Measurements from ENCODE around the gene PPFIA2.
"Not testable (repeated sequence)": the region's sequence is repeated elsewhere in the genome, so short reads cannot be mapped to it uniquely, and the experiment has no call there.

Gene PPFIA2

GRCh38 chr12:81249976-81250375 lies 509.2 kb downstream of the PPFIA2 start:
- H3K36me3 Mint-ChIP-seq, result no peaks in the 10 kb centered on the region
- CTCF ChIA-PET, result no interaction called here
- H3K9me3 Mint-ChIP-seq, result peaks cover 7% of the 10 kb centered on the region

GRCh38 chr12:81245907-81246570 lies 513.1 kb downstream of the PPFIA2 start:
- no peak for DNase-seq
- Mint-ChIP-seq H3K36me3 (no peaks in the 10 kb centered on the region), H3K27ac (no peak overlapping the region), H3K9me3 (peaks cover 7% of the 10 kb centered on the region), H3K4me1 (no peaks in the 10 kb centered on the region), H3K4me3 (no peak overlapping the region), H3K27me3 (no peaks in the 10 kb centered on the region)
- CTCF ChIA-PET, result no interaction called here

More at GRCh38 chr12:81249976-81250375, 509.2 kb downstream of the PPFIA2 start:
- no peak for DNase-seq
- H3K4me1 Mint-ChIP-seq, result no peaks in the 10 kb centered on the region
- H3K4me3 Mint-ChIP-seq, result no peak overlapping the region
- H3K27ac Mint-ChIP-seq, result no peak overlapping the region
- no peaks in the 10 kb centered on the region for H3K27me3 Mint-ChIP-seq

GRCh38 chr12:81245458-81245857 lies 513.7 kb downstream of the PPFIA2 start:
- H3K4me3 Mint-ChIP-seq, result no peak overlapping the region
- no peak for DNase-seq
- CTCF ChIA-PET, result no interaction called here
- no peaks in the 10 kb centered on the region for H3K27me3 Mint-ChIP-seq
- H3K27ac Mint-ChIP-seq, result no peak overlapping the region
- no peaks in the 10 kb centered on the region for H3K36me3 Mint-ChIP-seq
- H3K4me1 Mint-ChIP-seq, result no peaks in the 10 kb centered on the region
- H3K9me3 Mint-ChIP-seq, result peaks cover 7% of the 10 kb centered on the region

- no peaks in the 10 kb centered on the region for H3K36me3 Mint-ChIP-seq
- H3K4me3 Mint-ChIP-seq, result no peak overlapping the region
- H3K27ac Mint-ChIP-seq, result no peak overlapping the region
- no peaks in the 10 kb centered on the region for H3K4me1 Mint-ChIP-seq
- no peaks in the 10 kb centered on the region for H3K27me3 Mint-ChIP-seq
- CTCF ChIA-PET, result no interaction called here
- no peaks in the 10 kb centered on the region for H3K9me3 Mint-ChIP-seq
- DNase-seq, result no peak
These were observed 527.4 kb downstream of the PPFIA2 start for GRCh38 chr12:81231574-81232368.

- Mint-ChIP-seq H3K27ac (no peak overlapping the region), H3K36me3 (no peaks in the 10 kb centered on the region), H3K9me3 (no peaks in the 10 kb centered on the region), H3K27me3 (no peaks in the 10 kb centered on the region), H3K4me3 (no peak overlapping the region), H3K4me1 (no peaks in the 10 kb centered on the region)
- no peak for DNase-seq
- CTCF ChIA-PET, result no interaction called here
These were observed 529.4 kb downstream of the PPFIA2 start for GRCh38 chr12:81229759-81230158.

- DNase-seq, result no peak
- Mint-ChIP-seq H3K27ac (no peak overlapping the region), H3K36me3 (no peaks in the 10 kb centered on the region), H3K27me3 (no peaks in the 10 kb centered on the region), H3K4me3 (no peak overlapping the region), H3K4me1 (no peaks in the 10 kb centered on the region), H3K9me3 (no peaks in the 10 kb centered on the region)
- CTCF ChIA-PET, result no interaction called here
These were observed 534.5 kb downstream of the PPFIA2 start for GRCh38 chr12:81224626-81225025.

- Mint-ChIP-seq H3K4me3 (no peak overlapping the region), H3K9me3 (no peaks in the 10 kb centered on the region), H3K4me1 (no peaks in the 10 kb centered on the region), H3K36me3 (no peaks in the 10 kb centered on the region), H3K27me3 (no peaks in the 10 kb centered on the region), H3K27ac (no peak overlapping the region)
- CTCF ChIA-PET, result no interaction called here
- DNase-seq, result no peak
These were observed 536.1 kb downstream of the PPFIA2 start for GRCh38 chr12:81222846-81223592.

- no peaks in the 10 kb centered on the region for H3K4me1 Mint-ChIP-seq
- no peak overlapping the region for H3K4me3 Mint-ChIP-seq
- no peaks in the 10 kb centered on the region for H3K9me3 Mint-ChIP-seq
- H3K27me3 Mint-ChIP-seq, result no peaks in the 10 kb centered on the region
- no peak overlapping the region for H3K27ac Mint-ChIP-seq
- no peak for DNase-seq
- CTCF ChIA-PET, result no interaction called here
- no peaks in the 10 kb centered on the region for H3K36me3 Mint-ChIP-seq
These were observed 537.5 kb downstream of the PPFIA2 start for GRCh38 chr12:81221681-81222080.

GRCh38 chr12:81216739-81217138 lies 542.4 kb downstream of the PPFIA2 start:
- Mint-ChIP-seq H3K36me3 (no peaks in the 10 kb centered on the region), H3K4me3 (no peak overlapping the region), H3K4me1 (no peaks in the 10 kb centered on the region), H3K27ac (no peak overlapping the region), H3K9me3 (no peaks in the 10 kb centered on the region), H3K27me3 (no peaks in the 10 kb centered on the region)
- CTCF ChIA-PET, result no interaction called here
- no peak for DNase-seq

- Mint-ChIP-seq H3K4me1 (no peaks in the 10 kb centered on the region), H3K9me3 (no peaks in the 10 kb centered on the region), H3K27me3 (no peaks in the 10 kb centered on the region), H3K27ac (no peak overlapping the region), H3K36me3 (no peaks in the 10 kb centered on the region), H3K4me3 (no peak overlapping the region)
- CTCF ChIA-PET, result no interaction called here
- DNase-seq, result no peak
These were observed 546.0 kb downstream of the PPFIA2 start for GRCh38 chr12:81212996-81213696.

- no peaks in the 10 kb centered on the region for H3K9me3 Mint-ChIP-seq
- no peak for DNase-seq
- CTCF ChIA-PET, result no interaction called here
- H3K4me3 Mint-ChIP-seq, result no peak overlapping the region
- H3K27me3 Mint-ChIP-seq, result no peaks in the 10 kb centered on the region
- no peaks in the 10 kb centered on the region for H3K4me1 Mint-ChIP-seq
- H3K36me3 Mint-ChIP-seq, result no peaks in the 10 kb centered on the region
- H3K27ac Mint-ChIP-seq, result no peak overlapping the region
These were observed 547.8 kb downstream of the PPFIA2 start for GRCh38 chr12:81211306-81211705.

- H3K4me1 Mint-ChIP-seq, H3K9me3 Mint-ChIP-seq, H3K4me3 Mint-ChIP-seq, H3K27me3 Mint-ChIP-seq, CTCF ChIA-PET, H3K27ac Mint-ChIP-seq, H3K36me3 Mint-ChIP-seq, DNase-seq: not testable (repeated sequence)
These were observed 549.4 kb downstream of the PPFIA2 start for GRCh38 chr12:81209772-81210225.

GRCh38 chr12:81209012-81209411 lies 550.1 kb downstream of the PPFIA2 start:
- no peaks in the 10 kb centered on the region for H3K27me3 Mint-ChIP-seq
- CTCF ChIA-PET, result no interaction called here
- no peak overlapping the region for H3K4me3 Mint-ChIP-seq
- no peaks in the 10 kb centered on the region for H3K4me1 Mint-ChIP-seq
- no peaks in the 10 kb centered on the region for H3K9me3 Mint-ChIP-seq
- no peaks in the 10 kb centered on the region for H3K36me3 Mint-ChIP-seq
- H3K27ac Mint-ChIP-seq, result no peak overlapping the region
- DNase-seq, result no peak

GRCh38 chr12:81208187-81208911 lies 550.8 kb downstream of the PPFIA2 start:
- CTCF ChIA-PET, result no interaction called here

More at GRCh38 chr12:81208187-81208911, 550.8 kb downstream of the PPFIA2 start:
- Mint-ChIP-seq H3K9me3 (no peaks in the 10 kb centered on the region), H3K4me1 (no peaks in the 10 kb centered on the region), H3K27me3 (no peaks in the 10 kb centered on the region), H3K36me3 (no peaks in the 10 kb centered on the region), H3K27ac (no peak overlapping the region), H3K4me3 (no peak overlapping the region)
- no peak for DNase-seq
